ENCODE results near the gene CACNA2D3. TPM values are rescaled to one million over a fixed set of nuclear protein-coding genes. Genes with fewer than 3 reads are reported as not detected.

The CACNA2D3 gene
- total RNA-seq, 2 donors from 2014 or later, result 0.42 to 0.98 TPM

DNA sequence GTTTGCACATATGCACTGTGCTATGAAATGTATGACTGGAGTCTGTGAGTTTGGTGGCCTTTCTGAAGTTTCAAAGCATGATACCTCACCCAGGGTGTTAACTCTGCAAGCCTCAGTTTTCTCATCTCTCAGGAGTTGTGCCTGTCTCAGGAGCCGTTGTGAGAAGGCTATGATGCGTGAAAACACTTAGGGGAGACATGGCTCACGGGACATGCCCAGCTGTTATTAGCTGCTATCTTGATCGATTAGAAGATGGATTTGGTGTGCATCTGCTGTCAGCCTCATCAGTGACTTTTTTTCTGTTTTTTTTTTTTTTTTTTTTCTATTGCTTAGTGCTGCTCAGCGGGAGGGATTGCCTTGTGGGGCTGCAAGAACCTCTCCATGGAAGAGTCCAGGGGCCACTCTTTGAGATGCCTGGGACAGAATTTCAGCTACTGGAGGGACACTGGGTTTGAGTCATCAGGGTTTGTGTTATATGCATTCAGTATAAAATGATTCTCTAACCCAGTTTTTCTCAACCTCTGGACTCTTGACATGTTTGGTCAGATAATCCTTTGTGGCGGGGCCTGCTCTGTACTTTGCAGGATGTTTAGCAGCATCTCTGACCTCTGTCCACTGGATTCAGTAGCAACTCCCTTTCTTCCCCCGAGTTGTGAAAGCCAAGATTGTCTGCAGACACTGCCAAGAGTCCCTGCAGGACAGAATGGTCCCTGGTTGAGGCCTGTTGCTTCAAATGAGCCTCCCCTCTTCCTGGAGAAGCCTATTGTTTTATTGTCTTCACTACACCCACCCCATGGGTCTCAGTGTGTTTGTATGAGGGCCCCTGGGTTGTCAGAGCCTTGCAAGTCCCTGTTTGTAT, 181.4 kb downstream of the CACNA2D3 start:
- no peaks in the 10 kb centered on the region for H3K9me3 ChIP-seq
- no peak overlapping the region for H3K27ac ChIP-seq
- H3K9ac ChIP-seq (ENCODE audit: low read depth in 2 of 2, low read length in 2 of 2), result no peak overlapping the region
- TF ChIP-seq, protein P1, sequence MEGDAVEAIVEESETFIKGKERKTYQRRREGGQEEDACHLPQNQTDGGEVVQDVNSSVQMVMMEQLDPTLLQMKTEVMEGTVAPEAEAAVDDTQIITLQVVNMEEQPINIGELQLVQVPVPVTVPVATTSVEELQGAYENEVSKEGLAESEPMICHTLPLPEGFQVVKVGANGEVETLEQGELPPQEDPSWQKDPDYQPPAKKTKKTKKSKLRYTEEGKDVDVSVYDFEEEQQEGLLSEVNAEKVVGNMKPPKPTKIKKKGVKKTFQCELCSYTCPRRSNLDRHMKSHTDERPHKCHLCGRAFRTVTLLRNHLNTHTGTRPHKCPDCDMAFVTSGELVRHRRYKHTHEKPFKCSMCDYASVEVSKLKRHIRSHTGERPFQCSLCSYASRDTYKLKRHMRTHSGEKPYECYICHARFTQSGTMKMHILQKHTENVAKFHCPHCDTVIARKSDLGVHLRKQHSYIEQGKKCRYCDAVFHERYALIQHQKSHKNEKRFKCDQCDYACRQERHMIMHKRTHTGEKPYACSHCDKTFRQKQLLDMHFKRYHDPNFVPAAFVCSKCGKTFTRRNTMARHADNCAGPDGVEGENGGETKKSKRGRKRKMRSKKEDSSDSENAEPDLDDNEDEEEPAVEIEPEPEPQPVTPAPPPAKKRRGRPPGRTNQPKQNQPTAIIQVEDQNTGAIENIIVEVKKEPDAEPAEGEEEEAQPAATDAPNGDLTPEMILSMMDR (IDR thresholded peaks at IDR 0.05), result no peak
- DNase-seq, result no peak
- H3K36me3 ChIP-seq, result no peaks in the 10 kb centered on the region
- intact Hi-C loops (cut with DNase I), result no loop called here
- H3K27me3 ChIP-seq, result no peaks in the 10 kb centered on the region
- no peaks in the 10 kb centered on the region for H3K4me1 ChIP-seq
- no peak overlapping the region for H3K4me3 ChIP-seq

DNA sequence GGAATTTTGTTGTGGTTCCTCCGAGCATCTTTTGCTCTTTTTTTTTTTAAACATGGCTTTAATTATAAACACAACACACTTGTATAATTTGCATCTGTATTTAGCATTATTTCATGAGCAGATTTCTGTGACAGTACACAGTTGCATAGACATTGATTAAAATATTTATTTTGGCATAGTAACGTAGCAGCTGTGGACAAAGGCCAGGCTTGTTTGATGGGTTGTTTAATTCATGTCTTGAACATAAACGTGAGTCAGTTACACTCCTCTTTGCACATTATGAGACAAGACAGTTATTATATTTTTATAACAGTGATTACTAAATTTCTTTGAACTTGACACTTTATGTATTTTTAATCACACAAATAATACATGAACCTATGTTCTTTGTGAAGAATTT, 182.5 kb downstream of the CACNA2D3 start:
- Histone ChIP-seq H3K36me3 (no peaks in the 10 kb centered on the region), H3K27ac (no peak overlapping the region), H3K4me1 (no peaks in the 10 kb centered on the region), H3K27me3 (no peaks in the 10 kb centered on the region), H3K4me3 (no peak overlapping the region), H3K9me3 (no peaks in the 10 kb centered on the region), H3K9ac (ENCODE audit: low read depth in 2 of 2, low read length in 2 of 2) (no peak overlapping the region)
- TF ChIP-seq, protein P1 (IDR thresholded peaks at IDR 0.05), result no peak
- intact Hi-C loops (cut with DNase I), result no loop called here
- DNase-seq, result no peak

DNA sequence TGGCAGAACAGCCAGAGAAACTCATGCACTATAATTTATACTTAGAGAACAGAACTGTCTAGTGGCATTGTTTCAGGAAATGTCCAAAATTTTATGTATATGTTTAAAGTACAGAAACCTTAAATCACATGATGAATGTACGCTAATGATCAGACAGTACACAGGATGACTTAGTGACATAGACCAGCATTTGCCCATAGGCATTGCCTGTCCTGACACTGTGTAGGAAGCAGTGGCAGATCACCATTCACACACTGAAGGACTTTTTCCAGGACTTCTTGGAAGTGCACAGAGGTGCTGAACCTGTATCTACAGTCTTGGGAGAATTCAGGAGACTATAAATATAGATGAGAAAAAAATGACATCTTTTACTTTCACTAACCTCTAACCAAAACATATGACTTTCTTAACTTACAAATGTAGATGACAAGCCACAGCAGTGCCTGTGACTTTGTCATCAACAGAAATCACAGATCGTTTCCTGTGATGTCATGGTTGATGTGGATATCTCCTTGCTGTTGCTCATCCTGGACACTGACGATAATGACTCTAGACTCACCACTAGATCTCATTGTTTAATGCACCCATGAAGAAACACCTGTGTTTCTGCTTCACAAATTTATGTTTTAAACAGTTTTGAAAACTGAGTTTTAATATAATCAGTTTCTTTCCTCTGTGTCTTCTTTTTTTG, 183.2 kb downstream of the CACNA2D3 start:
- Histone ChIP-seq H3K4me3 (no peak overlapping the region), H3K36me3 (no peaks in the 10 kb centered on the region), H3K9me3 (no peaks in the 10 kb centered on the region), H3K27ac (no peak overlapping the region), H3K4me1 (no peaks in the 10 kb centered on the region), H3K9ac (ENCODE audit: low read depth in 2 of 2, low read length in 2 of 2) (no peak overlapping the region), H3K27me3 (no peaks in the 10 kb centered on the region)
- intact Hi-C loops (cut with DNase I), result no loop called here
- no peak for DNase-seq
- TF ChIP-seq, protein P1 (IDR thresholded peaks at IDR 0.05), result no peak

- no peaks in the 10 kb centered on the region for H3K36me3 ChIP-seq
- intact Hi-C loops (cut with DNase I), result no loop called here
- TF ChIP-seq, protein P1 (IDR thresholded peaks at IDR 0.05), result no peak
Measured at GRCh38 chr3:54307566-54308180, 185.3 kb downstream of the CACNA2D3 start.

GRCh38 chr3:54309601-54310000, 187.2 kb downstream of the CACNA2D3 start:
- intact Hi-C loops (cut with DNase I), result no loop called here
- Histone ChIP-seq H3K4me3 (no peak overlapping the region), H3K36me3 (no peaks in the 10 kb centered on the region), H3K27me3 (no peaks in the 10 kb centered on the region), H3K9me3 (no peaks in the 10 kb centered on the region), H3K4me1 (no peaks in the 10 kb centered on the region), H3K9ac (ENCODE audit: low read depth in 2 of 2, low read length in 2 of 2) (no peak overlapping the region), H3K27ac (no peak overlapping the region)
- no peak for DNase-seq
- TF ChIP-seq, protein P1 (IDR thresholded peaks at IDR 0.05), result no peak

More at GRCh38 chr3:54307566-54308180, 185.3 kb downstream of the CACNA2D3 start:
- Histone ChIP-seq H3K9me3 (no peaks in the 10 kb centered on the region), H3K27ac (no peak overlapping the region), H3K4me3 (no peak overlapping the region), H3K4me1 (no peaks in the 10 kb centered on the region), H3K27me3 (no peaks in the 10 kb centered on the region), H3K9ac (ENCODE audit: low read depth in 2 of 2, low read length in 2 of 2) (no peak overlapping the region)
- DNase-seq, result no peak

All from colonic mucosa (tissue), 4 donors.